Hematopoietic multipotent progenitor cell treated with erythropoietin and hydrocortisone succinate and interleukin-3 and kit ligand, for 4 days (in vitro differentiated cells): Measurements from ENCODE around the gene B3GNT7.
"Not testable (repeated sequence)": the region's sequence is repeated elsewhere in the genome, so short reads cannot be mapped to it uniquely, and the experiment has no call there.

Source experiments
- DNase-seq: peaks from one replicate; pipeline ENCODE4 v3.0.0-alpha.2; 2015

B3GNT7 gene

GRCh38 chr2:231404183-231404578 is 8.7 kb downstream of the B3GNT7 start:
- not testable (repeated sequence) for DNase-seq

DNA sequence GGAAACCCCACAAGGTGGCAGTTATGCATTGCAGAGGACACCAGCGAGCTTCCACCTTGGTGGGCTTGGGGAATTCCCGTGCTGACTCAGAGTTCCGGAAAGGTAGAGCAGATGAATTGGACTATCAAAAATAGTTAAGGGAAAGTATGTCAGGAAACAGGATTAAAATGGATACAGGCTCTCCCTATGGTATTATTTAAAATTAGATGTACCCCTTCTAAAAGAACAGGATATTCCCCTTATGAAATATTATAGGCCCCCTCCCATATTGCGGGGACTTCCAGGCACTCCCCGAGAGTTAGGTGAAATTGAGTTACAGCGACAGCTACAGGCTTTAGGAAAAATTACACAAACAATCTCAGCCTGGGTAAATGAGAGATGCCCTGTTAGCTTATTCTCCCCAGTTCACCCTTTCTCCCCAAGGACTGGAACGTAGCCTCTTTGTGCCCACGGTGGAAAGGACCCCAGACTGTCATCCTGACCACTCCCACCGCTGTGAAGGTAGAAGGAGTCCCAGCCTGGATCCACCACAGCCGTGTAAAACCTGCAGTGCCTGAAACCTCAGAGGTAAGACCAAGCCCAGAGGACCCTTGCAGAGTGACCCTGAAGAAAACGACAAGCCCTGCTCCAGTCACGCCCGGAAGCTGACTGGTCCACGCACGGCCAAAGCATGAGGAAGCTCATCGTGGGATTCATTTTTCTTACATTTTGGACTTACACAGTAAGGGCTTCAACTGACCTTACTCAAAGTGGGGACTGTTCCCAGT is 10.3 kb downstream of the B3GNT7 start:
- DNase-seq, result not testable (repeated sequence)

DNA sequence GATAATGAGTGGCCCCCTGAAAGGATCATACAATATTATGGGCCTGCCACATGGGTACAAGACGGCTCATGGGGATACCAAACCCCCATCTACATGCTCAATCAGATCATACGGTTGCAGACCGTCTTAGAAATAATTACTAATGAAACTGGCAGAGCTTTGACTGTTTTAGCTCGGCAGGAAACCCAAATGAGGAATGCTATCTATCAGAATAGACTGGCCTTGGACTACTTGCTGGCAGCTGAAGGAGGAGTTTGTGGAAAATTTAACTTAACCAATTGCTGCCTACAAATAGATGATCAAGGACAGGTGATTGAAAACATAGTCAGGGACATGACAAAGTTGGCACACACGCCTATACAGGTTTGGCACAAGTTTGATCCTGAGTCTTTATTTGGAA is 12.2 kb downstream of the B3GNT7 start:
- DNase-seq, result not testable (repeated sequence)

DNA sequence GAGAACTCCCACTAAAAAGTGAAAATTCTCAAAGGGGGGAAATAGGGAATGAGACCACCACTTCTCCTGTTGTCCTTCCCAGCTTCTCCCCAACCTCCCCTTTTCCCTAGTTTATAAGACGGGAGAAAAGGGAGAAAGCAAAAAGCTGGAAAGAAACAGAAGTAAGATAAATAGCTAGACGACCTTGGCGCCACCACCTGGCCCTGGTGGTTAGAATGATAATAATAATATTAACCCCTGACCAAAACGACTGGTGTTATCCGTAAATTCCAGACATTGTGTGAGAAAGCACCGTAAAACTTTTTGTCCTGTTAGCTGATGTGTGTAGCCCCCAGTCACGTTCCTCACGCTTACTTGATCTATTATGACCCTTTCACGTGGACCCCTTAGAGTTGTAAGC is 12.8 kb downstream of the B3GNT7 start:
- not testable (repeated sequence) for DNase-seq

- DNase-seq, result no peak
Measured at GRCh38 chr2:231409776-231410175, 14.3 kb downstream of the B3GNT7 start.

DNA sequence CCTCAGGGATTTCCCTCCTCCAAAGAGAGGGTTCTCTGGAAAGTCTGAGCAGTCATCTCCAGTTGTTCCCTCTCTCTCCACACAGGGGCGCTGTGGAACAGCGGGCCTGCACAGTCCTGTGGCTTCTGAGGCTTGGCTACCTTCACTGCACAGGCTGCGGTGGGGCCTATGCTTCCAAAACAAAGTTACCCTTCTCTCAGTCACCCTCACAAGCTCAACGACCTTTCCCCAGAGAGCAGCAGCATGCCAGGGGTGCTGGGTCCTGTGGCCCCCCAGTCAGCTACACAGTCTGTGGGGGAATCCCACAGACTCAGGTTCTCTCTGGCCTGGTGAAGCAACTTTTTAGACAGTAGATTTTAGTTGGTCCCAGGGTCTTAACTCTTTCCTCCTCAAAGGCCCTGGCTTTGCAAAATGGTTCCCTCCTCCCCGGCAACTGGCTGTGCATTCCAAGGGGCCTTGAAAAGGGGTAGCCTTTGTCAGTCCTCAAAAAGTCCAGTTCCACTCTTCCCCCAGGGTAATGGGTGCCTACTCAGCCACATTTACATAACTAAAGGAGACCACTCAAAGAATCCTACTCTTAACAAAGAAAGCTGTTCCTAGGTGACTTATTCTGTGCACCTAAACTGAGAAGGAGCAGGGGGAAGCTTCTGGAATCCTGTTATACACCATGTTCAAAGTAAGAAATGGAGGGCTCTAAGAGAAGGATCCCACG is 14.9 kb downstream of the B3GNT7 start:
- DNase-seq, result no peak

GRCh38 chr2:231411237-231411636 is 15.7 kb downstream of the B3GNT7 start:
- no peak for DNase-seq

DNA sequence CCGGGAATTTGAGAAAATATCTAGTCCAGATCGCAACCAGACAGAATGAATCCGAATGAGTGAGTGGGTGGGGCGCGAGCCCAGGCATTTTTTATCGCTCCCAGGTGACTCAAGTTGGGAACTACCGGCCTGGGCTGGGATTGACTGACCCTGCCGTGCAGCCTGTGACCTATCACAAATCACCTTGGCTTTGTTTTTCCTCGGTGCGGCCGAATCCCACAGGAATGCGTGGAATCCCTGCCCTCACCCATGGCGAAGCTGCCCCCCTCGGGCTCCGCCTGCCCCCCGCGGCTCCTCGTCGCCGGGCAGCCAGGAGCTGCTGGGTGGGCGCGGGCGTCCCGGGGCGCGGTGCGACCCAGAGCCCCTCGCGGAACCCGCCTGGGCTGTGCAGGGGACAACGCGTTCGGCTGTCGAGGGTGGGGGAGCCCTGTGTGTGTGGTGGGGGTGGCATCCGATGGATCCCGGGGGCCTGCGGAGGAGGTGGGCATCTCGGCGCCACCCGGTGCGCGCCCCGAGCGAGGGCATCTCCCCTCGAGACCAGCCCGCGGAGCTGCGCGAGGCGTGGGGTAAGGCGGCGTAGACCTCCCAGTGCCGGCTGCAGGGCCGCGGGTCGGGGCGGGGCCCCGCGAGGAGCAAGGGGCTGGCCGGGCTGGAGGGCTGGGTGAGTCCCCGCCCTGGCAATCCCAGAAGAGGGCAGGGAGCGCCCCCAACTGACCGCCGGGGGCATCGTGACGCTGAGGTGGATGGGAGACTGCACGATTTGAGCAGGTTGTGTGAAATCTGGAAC is 16.5 kb downstream of the B3GNT7 start:
- DNase-seq, result peak; percentile 91

GRCh38 chr2:231412618-231412963 is 17.1 kb downstream of the B3GNT7 start:
- no peak for DNase-seq

DNA sequence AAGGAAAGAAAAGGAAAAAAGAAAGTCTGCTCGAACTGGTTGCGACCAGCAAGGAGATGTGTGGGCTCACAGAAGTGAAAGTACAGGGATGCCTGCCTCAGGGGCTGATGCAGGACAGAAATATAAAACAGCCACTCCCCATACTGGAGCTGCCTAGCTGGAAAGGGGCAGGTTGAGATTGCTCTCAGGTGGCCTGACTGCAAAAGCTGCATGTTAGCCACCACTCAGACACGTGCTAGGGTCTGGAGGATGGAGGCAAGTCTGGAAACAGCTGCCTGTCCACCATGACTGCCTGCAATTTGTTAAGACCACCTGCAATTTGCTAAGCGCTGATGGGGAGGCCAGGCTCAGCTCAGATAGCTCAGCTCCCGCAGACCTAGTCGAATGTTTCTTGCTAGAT is 17.9 kb downstream of the B3GNT7 start:
- no peak for DNase-seq

DNA sequence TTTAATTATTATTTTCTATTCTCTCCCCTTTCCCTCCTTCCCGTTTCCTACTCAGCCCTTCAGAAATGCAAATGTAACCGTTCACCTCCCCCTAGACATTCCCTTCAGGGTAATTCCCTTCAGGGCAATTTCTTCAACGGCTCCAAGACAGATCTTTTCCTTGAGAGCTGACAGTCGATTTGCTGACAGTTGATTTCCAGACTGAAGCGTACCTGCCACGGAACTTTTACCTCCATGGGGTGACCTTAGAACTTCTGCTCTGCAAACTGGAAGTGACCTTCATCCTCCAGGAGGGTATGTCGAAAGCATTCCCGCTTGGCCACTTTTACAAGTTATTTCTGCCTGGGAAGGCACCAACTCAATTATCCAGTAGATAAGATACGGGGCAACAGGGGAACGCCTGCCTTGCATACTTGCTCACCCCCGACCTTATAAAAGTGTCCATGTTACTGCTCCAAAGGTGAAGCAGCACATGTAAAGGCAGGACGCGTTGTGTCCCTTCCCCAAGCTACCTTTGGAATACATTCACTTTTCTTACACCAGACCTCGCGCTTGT is 18.5 kb downstream of the B3GNT7 start:
- no peak for DNase-seq

DNA sequence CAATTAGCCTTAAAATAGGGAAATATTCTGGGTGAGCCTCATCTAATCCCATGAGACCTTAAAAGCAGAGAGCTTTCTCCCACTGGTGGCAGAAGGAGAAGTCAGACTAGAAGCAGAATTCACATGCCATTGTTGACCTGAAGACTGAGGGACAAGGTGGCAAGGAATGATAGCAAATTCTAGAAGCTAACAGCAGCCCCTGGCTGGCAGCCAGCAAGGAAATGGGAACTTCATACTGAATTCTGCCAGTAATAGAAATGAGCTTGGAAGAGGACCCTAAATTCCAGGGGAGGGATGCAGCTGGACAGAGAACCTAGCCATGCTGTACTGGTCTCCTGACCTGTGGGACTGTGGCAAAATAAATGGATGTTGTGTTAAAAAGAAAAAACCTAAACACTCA is 19.5 kb downstream of the B3GNT7 start:
- peak; percentile 41 for DNase-seq

DNA sequence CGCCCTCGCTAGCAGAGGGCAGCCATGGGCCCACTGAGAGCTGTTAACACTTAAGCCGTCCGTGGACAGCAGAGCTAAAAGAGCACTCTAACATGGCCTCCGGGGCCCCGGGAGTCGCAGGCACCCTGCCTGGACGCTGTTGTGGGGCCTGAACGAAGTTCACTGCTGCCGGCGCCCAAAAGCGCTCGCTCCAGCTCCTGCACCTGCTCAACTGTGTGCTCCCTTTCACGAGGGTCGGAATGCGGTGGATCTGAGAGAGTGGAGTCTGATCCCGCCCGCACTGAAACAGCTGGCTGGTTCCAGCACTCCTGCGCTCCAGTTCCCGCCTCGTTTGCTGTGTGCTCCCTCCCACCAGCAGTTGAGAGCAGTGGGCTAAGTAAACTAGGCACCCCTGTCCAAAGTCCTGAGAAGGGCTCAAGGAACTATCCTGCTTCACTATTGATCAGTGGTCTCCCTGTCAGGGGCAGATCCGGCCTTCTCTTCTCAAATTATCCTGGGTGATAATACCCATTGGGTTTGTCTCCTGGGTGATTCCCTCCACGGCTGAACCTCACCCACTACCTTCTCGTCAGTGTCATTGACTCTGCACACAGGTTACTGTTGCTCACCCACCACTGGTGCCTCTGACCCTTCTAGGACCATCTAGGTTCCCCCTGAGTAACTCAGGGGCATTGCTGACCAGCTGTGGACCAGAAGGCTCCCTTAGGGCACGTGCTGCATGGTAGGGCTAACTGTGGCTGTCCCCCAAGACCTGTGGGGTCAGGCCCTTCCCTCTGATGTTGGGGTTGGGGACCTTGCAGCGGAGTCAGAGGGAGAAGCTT is 23.5 kb downstream of the B3GNT7 start:
- no peak for DNase-seq

GRCh38 chr2:231421051-231421580 is 25.6 kb downstream of the B3GNT7 start:
- no peak for DNase-seq

- peak; percentile 55 for DNase-seq
Measured at GRCh38 chr2:231422056-231422455, 26.5 kb downstream of the B3GNT7 start.

DNA sequence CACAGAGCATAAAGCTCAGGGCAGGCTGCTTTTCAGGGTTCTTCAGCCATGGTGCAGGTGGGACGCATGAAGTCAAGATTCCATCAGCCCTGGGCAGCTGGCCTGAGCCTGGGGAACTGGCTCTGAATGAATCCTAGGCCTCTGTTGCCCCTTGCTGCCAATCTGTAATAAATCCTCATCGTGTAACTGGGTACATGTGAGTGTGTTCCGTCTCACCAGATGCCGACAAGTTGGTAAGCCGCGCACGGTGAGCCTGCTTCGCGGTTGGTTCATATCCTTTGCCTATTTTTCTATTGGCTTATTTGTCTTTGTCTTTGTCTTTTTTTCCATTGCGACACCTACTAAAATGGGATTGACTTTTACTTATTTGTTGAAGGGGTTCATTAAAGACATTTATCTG is 27.7 kb downstream of the B3GNT7 start:
- no peak for DNase-seq

DNA sequence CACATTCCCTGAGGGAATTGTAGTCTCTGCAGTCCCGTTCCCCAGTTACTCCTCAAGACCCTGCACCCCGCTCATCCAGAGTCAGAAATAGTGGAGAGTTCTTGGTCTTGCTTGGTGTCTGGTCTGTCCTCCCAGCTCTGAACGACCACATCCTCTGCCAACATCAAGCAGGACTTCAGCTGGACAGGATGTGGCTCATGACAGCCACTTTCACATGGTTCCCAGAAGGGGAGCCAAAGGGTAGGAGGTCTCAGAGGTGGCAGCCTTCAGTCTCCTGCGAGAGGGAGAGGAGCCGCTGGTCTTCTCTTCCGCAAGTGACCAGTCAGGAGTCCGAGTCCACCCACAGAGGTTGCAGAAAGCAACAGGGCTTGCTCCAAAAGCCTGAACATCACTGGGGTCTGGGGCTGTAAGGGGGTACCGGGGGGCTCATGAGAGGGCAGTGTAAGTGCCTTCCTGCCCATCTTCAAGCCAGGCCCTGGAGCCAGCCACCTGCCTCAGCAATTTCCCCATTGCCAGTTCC is 29.8 kb downstream of the B3GNT7 start:
- no peak for DNase-seq

GRCh38 chr2:231425811-231426703 is 30.5 kb downstream of the B3GNT7 start:
- DNase-seq, result no peak

GRCh38 chr2:231427116-231427515 is 31.6 kb downstream of the B3GNT7 start:
- DNase-seq, result no peak

DNA sequence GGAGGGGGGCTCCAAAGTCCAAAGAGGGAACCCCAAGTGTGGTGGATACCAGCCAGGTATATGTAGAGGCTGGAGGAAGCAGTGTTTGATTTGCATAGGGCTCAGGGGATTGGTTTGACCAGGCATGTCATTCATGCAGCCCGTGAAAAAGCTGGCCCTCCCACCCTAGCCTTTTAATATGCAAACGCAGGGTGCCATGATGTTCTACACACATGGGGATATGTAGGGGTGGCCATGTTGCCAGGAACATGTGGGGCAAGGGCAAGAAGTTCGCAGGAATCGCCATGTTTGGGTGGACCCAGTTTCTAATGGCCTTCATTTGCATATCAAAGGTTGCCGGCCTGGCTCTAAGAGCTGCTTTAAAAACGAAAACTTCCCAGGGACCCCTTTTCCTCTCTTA is 33.6 kb downstream of the B3GNT7 start:
- DNase-seq, result no peak

DNA sequence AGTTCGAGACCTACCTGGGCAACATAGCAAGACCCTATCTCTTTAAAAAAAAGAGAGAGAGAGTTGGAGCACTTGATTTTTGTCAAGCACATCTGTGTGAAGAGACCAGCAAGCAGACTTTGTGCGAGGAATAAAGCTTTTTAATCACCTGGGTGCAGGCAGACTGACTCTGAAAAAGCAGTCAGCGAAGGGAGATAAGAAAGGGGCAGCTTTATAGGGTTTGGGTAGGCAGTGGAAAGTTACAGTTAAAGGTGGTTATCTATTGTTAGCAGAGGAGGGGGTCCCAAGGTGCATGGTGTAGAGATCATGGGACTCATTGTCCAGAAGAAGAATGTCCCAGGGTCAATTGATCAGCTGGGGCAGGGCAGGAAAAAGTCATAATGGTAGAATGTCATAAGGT is 34.4 kb downstream of the B3GNT7 start:
- DNase-seq, result peak; percentile 57
